Measurements from ENCODE around the gene ERBB4.

Gene ERBB4

GRCh38 chr2:212427638-212428037, 111.0 kb downstream of the ERBB4 start:
- DNase-seq, result no peak

GRCh38 chr2:212426637-212427412, 111.8 kb downstream of the ERBB4 start:
- DNase-seq, result no peak

DNA sequence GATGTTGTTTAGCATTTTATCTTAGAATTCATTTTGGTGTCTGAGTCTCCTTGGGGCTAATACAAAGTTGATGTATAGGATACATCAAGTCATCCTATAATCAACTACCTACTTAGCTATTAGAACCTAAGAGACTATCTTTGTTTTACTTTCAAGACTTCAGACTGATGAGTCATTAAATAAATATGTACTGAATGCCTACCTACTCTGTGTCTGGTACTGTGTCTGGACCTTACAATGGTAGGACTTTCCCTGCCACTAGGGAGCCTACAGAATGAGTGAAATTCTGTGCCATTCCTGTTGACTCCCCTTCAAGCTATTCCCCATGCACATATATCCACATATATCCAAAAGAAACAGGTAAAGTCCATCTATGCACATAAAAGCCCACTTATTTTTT, 114.5 kb downstream of the ERBB4 start:
- no peak for DNase-seq

DNA sequence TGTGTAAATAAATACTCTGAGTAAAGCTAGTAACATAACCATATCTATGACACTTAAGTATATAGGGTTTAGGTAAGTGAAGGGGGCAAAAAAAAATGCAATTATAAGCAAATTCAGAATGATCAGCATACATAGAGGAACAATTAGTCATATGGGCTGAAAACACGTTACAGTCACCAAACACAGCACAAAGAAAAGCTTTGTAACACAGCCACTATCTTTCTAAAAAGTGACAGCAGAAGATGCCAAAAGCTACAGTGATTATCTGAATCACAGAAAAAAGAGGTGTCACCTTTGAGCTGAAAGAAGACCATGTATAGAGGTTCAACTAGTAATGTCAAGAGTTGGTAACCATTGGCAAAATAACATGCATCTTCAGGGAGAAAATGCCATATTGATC, 115.5 kb downstream of the ERBB4 start:
- DNase-seq, result no peak

DNA sequence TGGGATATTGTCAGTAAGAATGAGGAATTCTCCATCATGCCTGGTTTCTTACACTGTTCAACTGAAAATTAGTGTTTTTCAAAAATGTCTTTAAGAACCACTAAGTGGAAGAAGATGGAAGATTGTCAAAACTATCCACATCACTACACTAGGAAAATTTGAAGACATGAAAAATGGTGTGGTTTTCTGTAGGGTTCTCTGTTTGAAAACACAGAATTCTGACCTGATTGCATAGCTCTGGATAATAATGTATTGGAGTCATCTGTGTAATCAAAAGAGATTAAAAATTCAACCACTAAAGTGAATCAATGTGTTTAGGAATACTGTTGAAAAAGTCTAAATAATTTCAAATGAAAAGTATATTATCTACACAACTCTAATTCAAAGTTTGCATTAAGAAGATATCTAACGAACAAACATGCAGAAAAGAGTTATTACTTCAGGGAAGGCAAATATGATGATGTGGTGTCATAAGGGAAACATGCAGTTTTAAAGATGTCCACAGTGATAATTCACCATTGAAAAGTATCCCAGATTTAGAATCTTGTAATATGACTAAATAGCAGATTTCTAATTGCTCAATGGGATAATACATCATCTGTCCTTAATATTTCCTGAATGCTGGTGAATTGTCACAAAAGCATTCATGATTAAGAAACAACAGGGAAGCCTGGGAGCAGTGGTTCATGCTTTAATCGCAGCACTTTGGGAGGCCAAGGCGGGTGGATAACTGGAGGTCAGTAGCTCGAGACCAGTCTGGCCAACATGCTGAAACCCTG, 116.9 kb downstream of the ERBB4 start:
- no peak for DNase-seq

- no peak for DNase-seq
These were observed 122.5 kb downstream of the ERBB4 start for GRCh38 chr2:212416086-212416485.

DNA sequence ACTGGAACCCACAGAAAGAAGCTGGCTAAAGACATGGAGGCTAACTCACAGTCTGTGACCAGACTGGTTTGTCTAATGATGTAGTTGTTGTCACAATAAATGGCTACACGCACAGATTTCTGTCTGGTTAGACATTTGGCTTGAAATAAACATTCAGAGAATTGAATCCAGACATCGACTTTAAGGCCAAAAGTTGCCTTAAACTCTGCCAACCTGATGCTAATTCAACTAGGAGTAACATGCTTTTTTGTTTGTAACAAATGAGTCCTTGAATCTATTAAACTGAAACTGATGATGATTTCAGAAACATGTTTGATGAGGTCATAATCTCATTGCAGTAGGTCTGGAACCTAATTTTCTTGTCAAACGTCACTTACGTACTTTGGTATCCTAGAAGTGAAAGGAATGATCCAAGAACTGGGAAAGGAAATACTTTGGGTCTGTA, 123.8 kb downstream of the ERBB4 start:
- DNase-seq, result peak; percentile 16

DNA sequence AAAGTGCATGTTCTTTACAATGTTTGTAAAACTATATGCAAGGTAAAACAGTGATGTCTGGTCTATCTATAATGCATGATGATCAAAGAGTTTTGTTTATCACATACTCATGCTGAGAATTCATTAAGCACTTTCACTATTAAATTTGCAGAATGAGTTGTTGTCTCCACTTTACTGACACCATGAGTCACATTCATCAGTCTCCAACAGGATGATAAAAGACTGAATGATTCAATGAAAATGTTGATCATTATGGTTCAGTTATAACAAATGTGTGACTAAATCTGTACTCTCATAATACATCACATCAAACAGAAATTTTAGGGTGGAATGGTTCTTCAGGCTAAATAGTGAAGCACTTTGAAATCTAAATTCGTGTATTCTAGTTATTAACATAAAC, 129.0 kb downstream of the ERBB4 start:
- no peak for DNase-seq

GRCh38 chr2:212408524-212408923, 130.1 kb downstream of the ERBB4 start:
- no peak for DNase-seq

DNA sequence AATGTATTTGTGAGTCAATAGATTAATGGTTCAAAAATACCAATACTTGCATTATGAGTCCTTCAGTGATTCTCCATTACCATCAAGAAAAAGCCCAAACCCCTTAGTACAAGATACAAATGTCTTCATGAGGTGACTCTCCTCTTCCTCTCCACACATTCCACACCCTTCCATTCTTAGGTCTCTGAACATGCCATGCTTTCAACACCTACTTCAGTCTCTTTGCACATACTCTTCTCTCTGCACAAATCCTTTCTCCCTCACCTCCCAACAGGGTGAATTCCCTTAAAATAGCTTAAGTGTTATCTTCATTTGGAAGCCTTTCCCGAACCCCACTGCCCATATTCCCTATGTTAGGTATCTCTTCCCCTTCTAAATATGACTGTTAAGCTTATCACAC, 131.9 kb downstream of the ERBB4 start:
- DNase-seq, result no peak

GRCh38 chr2:212402316-212402715, 136.3 kb downstream of the ERBB4 start:
- DNase-seq, result no peak

- no peak for DNase-seq
These were observed 140.3 kb downstream of the ERBB4 start for GRCh38 chr2:212398316-212398715.

DNA sequence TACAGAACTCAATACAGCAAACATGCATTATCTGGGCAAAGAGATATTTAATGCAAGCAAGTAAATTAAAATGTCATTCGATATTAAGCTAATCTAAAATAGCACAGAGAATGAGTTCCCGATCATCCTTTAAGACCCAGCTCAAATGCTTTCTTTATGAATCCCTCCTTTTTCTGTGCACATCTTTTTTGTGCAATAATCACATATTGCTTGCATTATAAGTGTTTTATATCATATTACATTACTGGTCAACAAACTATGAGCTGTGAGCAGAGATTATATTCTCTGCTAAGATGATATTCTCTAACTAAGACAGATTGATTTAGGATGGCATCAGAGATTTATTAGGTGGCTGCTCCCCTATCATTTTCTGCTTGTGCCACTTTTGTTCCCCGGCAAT, 146.1 kb downstream of the ERBB4 start:
- DNase-seq, result no peak

GRCh38 chr2:212392043-212392442, 146.6 kb downstream of the ERBB4 start:
- no peak for DNase-seq

DNA sequence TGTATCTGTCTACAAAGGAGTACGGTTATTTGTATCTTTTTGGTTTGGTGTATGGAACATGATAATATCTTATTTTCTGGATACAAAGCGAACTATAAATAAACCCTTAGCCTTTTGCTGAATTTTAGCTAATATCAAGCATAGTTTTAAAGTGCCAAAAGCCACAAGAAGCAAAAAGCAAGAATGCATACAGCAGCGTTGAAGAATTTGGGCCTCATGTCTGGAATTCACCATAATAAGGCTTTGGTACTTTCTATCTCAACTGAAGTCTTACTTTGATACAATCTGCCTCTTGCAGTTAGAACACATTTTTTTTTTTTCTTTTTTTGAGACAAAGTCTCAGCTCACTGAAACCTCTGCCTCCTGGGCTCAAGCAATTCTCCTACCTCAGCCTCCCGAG, 151.5 kb downstream of the ERBB4 start:
- DNase-seq, result no peak

DNA sequence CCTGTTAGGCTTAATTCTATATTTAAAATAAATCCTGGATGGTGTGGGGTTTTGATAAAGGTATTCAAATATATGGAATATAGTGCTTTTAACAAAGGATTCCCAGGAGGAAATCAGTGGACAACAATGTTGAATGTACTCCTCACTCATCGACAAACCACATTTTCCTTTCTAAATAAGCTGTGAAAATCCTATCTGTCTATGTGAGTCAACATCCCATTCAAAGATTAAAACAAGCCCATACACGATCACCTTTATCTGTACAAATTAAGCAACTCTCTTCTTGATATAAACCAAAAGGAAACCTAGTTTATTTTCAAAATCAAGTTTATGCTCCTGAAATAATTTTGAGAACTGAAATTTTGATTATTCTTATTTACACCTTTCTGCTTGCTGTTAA, 153.4 kb downstream of the ERBB4 start:
- no peak for DNase-seq

DNA sequence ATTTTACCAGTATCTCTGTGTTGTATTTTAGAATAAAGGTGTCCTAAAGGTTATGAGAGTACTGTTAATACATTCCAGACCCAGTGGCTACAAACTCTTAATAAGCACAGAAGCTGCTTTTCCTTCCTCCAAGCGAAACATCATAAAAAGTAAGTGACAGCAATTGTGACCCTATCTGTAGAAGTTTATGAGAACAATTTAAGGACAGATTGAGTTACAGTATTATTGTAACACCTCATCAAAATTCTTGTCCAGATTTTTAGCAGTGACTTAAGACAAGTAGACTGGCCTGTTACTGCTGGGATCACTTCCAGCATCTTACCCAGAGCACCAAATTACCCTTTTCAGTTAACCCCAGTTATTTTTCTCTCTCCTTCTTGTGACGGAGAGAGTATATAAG, 154.6 kb downstream of the ERBB4 start:
- no peak for DNase-seq

- DNase-seq, result no peak
These were observed 157.0 kb downstream of the ERBB4 start for GRCh38 chr2:212381428-212382102.

DNA sequence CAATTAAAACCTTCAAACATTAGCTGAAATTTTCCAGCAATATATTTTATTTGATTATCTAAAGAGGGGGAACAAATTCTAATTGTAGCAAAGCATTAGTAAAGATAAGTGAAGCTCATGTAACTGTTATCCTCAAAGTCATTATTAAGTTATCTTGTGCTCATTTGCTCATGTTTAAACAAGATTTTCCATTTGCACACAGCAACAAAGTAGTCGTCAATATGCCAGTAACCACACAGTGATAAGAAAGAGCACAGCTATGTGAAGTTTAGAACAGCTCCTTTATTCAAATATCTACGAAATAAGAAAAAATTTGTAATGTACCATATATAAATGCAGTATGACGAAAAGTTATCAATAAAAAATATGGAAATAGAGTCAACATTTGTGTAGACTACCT, 159.5 kb downstream of the ERBB4 start:
- DNase-seq, result no peak

DNA sequence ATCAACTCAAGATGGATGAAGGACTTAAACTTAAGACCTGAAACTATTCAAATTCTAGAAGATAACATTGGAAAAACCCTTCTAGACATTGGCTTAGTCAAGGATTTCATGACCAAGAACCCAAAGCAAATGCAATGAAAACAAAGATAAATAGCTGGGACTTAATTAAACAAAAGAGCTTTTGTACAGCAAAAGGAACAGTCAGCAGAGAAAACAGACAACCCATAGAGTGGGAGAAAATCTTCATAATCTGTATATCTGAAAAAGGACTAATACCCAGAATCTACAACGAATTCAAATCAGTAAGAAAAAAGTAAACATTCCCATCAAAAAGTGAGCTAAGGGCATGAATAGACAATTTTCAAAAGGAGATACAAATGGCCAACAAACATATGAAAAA, 171.2 kb downstream of the ERBB4 start:
- DNase-seq, result no peak

DNA sequence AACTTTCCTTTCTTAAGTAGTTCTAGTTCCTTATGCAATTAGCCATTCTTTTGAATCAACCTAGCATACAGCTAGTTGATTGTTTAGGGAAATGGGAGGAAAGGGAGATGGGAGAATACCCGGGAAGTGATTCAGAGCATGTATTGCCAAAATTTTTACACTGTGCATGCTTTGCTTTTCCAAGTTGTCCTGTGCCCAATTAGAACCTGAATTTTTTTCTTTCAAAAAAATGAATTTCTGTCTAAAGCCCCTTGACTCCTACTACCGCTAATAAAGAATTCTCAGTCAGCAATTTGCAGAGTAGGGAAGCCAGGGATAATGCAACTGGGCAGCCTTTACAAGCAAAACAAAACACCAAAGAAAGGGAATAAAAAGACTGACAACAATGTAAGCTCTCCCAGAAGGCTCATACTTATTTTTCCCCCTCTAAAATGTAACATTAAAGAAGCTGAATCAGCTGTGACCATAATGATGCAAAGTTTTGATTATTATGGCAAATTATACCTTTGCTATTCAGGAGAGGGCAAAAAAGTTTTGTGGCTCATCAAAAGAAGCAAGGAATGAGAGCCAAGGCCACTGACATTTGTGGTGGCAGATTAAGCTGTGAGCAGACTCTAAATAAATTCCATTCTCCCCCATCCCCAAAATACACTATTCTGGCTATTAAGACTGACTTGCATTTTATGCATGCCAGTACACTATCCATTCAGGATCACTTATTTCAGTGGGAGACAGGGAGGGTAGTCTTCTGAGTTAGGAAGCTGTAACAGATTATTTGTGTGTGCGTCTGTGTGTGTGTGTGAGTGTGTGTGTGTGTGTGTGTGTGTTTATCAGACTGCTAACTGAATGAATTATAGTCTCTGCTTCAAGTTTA, 174.3 kb downstream of the ERBB4 start:
- no peak for DNase-seq

DNA sequence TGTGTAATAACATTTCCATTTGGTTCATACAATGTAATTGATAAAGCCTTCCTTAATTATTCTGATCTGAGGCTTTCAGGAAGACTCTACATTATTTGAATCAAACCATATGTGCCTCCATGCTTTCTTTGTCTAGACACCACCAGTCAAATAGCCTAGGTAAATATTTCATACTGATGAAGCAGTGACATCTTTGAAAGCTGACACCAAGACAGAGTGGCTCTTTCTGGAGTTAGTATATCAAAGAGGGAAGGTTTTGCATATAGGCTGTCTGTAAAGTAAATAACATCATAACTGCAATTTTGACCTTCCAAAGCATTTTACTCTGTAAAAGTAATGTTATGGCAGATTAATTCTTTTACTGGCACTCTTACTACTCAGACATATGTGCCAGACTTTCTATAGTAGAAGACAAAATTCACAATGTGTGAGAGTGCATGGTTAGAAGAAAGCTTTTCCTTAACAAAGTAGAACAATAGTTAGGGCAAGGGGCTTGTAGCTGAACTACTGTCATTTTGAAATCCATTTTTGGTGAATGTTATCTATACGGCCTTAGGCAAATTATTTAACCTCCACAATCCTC, 177.3 kb downstream of the ERBB4 start:
- no peak for DNase-seq
